ENCODE results near the gene ID3.

DNA sequence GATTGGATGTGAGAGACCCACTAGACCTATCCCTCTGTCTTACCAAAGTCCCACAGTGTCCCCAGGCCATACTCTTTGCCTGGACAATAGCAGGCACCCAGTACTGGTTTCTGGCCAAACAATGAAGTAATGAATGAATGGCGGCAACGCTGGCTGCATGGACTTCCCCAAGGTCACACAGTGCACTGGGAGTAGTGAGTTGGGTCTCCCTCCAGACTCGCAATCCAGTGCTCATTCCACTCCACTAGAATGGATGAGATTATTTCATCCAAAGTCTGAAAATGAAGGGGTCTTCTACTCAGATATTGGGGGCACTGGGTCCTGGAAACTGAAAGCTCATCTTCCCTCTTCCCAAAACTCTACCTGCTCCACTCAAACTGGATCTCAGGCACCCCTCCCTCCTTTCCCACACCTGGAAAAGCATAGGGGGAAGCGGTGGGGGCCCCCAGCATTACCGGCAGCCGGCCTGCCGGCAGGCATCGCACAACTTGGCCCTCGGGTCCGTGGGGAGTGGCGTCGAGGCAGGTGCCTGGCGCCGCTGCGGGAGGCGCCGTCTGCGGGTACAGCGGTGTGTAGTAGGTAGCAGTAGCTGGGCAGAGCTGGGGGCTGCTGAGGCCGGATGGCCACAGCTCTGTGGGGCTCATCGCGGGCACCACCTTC, 29.1 kb downstream of the ID3 start:
- TF ChIP-seq, protein P1, sequence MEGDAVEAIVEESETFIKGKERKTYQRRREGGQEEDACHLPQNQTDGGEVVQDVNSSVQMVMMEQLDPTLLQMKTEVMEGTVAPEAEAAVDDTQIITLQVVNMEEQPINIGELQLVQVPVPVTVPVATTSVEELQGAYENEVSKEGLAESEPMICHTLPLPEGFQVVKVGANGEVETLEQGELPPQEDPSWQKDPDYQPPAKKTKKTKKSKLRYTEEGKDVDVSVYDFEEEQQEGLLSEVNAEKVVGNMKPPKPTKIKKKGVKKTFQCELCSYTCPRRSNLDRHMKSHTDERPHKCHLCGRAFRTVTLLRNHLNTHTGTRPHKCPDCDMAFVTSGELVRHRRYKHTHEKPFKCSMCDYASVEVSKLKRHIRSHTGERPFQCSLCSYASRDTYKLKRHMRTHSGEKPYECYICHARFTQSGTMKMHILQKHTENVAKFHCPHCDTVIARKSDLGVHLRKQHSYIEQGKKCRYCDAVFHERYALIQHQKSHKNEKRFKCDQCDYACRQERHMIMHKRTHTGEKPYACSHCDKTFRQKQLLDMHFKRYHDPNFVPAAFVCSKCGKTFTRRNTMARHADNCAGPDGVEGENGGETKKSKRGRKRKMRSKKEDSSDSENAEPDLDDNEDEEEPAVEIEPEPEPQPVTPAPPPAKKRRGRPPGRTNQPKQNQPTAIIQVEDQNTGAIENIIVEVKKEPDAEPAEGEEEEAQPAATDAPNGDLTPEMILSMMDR (IDR thresholded peaks at IDR 0.05; ENCODE audit: extremely low read depth in 1 of 2, insufficient read depth in 1 of 2, low read depth in 1 of 2, low read length in 2 of 2): no peak
- TF ChIP-seq POLR2AphosphoS5 (IDR thresholded peaks at IDR 0.05; ENCODE audit: insufficient read depth, low read depth, low read length) (no peak), JUN (IDR thresholded peaks at IDR 0.05; ENCODE audit: borderline replicate concordance, insufficient read depth, insufficient read length, low read depth) (no peak), EZH2 (IDR thresholded peaks at IDR 0.05; ENCODE audit: borderline replicate concordance, low read depth, low read length, severe bottlenecking) (no peak), POLR2A (IDR thresholded peaks at IDR 0.05; ENCODE audit: low read depth, low read length) (no peak)
- TF ChIP-seq, protein P2, sequence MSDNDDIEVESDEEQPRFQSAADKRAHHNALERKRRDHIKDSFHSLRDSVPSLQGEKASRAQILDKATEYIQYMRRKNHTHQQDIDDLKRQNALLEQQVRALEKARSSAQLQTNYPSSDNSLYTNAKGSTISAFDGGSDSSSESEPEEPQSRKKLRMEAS (IDR thresholded peaks at IDR 0.05; ENCODE audit: insufficient read depth, insufficient read length): no peak
